ENCODE data around the gene MARK3. TPM values are rescaled to one million over a fixed set of nuclear protein-coding genes. Genes with fewer than 3 reads are reported as not detected.
A peak's percentile ranks its signal among the peaks of the same experiment; 100 is the strongest.
"Not testable (repeated sequence)": the region's sequence is repeated elsewhere in the genome, so short reads cannot be mapped to it uniquely, and the experiment has no call there.

MARK3 gene
- total RNA-seq, 2 experiments from 2014 or later: 68.4 to 69.2 TPM

- H3K9me3 Mint-ChIP-seq: no peaks in the 10 kb centered on the region
- intact Hi-C loops (cut with micrococcal nuclease): no loop called here
- peaks cover 2% of the 10 kb centered on the region for H3K4me1 Mint-ChIP-seq (ENCODE audit: low read depth)
- no peaks in the 10 kb centered on the region for H3K36me3 Mint-ChIP-seq (ENCODE audit: low read depth)
- no peak for DNase-seq
- ChIA-PET POLR2A (interaction anchor here (0.6 to 3.9 kb wide), 2 partner anchors 11 to 57 kb away, joined by 3 to 29 read pairs; no protein-coding TSS in a partner anchor), CTCF (interaction anchor here (0.6 to 2.6 kb wide), 8 partner anchors 8 to 101 kb away, joined by 3 to 13 read pairs (median 4); no protein-coding TSS in a partner anchor)
- no peak overlapping the region for H3K27ac Mint-ChIP-seq
- peaks cover 4% of the 10 kb centered on the region for H3K27me3 Mint-ChIP-seq
- H3K4me3 Mint-ChIP-seq: no peak overlapping the region
- ATAC-seq: no peak
- TF ChIP-seq CTCF (IDR thresholded peaks at IDR 0.05): no peak
These were observed 31.1 kb upstream of the MARK3 start for GRCh38 chr14:103354141-103354540.

DNA sequence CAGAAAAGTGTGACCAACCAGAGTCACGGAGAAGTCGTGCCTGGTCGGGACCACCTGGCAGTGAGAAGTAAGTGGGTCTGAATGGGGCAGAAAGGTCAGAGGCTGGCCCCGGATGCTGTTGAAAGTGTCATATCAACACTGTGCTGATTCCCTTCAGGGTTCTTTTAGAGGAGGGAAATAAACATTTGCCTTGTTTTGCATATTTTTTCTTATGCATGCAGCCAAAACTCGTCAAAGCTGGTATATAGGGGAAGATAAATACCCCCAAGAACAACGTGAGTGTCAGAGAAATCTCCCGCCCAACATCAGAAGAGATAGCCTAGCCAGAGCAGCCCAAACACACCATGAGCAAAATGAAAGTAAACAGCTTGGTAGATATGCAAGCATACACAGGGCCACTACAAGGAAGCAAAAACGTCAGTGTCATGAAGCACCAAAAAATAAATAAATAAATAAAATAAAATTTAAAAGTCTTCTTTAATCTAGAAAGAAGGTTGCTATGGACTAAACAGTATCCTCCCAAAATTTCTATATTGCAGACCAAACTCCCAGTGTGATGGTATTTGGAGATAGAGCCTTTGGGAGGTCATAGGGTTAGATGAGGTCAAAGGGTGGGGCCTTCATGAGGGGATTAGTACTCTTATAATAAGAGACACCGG is 29.1 kb upstream of the MARK3 start:
- POLR2A ChIA-PET: interaction anchor here (3.9 kb wide), 1 partner anchor 13 kb away, joined by 29 read pairs; no protein-coding TSS in a partner anchor
- H3K4me1 Mint-ChIP-seq (ENCODE audit: low read depth): peaks cover 2% of the 10 kb centered on the region

GRCh38 chr14:103357552-103357951 is 27.7 kb upstream of the MARK3 start:
- H3K4me3 Mint-ChIP-seq; H3K27ac Mint-ChIP-seq; H3K36me3 Mint-ChIP-seq (ENCODE audit: low read depth); H3K27me3 Mint-ChIP-seq; H3K4me1 Mint-ChIP-seq (ENCODE audit: low read depth); ATAC-seq; intact Hi-C loops (cut with micrococcal nuclease); H3K9me3 Mint-ChIP-seq; DNase-seq: not testable (repeated sequence)
- ChIA-PET CTCF (interaction anchor here (1.5 kb wide), 1 partner anchor 33 kb away, joined by 5 read pairs; no protein-coding TSS in a partner anchor), POLR2A (interaction anchor here (1.0 to 1.1 kb wide), 2 partner anchors 14 to 17 kb away, joined by 3 to 4 read pairs; no protein-coding TSS in a partner anchor)

More for the DNA sequence above, 29.1 kb upstream of the MARK3 start:
- Mint-ChIP-seq H3K4me3 (no peak overlapping the region), H3K36me3 (ENCODE audit: low read depth) (no peaks in the 10 kb centered on the region), H3K9me3 (no peaks in the 10 kb centered on the region), H3K27me3 (peaks cover 7% of the 10 kb centered on the region), H3K27ac (no peak overlapping the region)
- intact Hi-C loops (cut with micrococcal nuclease): no loop called here
- ATAC-seq (no peak), DNase-seq (no peak)
- CTCF ChIA-PET: interaction anchor here (1.8 to 2.6 kb wide), 2 partner anchors 35 to 104 kb away, joined by 7 to 13 read pairs; no protein-coding TSS in a partner anchor
- no peak for TF ChIP-seq CTCF (IDR thresholded peaks at IDR 0.05)

GRCh38 chr14:103360548-103360947 is 24.7 kb upstream of the MARK3 start:
- intact Hi-C loops (cut with micrococcal nuclease): no loop called here
- peaks cover 4% of the 10 kb centered on the region for H3K27me3 Mint-ChIP-seq
- ChIA-PET POLR2A (interaction anchor here (1.2 kb wide), 1 partner anchor 160 kb away, joined by 3 read pairs; no protein-coding TSS in a partner anchor), CTCF (no interaction called here)
- DNase-seq: no peak
- H3K4me1 Mint-ChIP-seq (ENCODE audit: low read depth): peaks cover 6% of the 10 kb centered on the region
- H3K27ac Mint-ChIP-seq: no peak overlapping the region
- H3K9me3 Mint-ChIP-seq: peaks cover 18% of the 10 kb centered on the region
- TF ChIP-seq CTCF (IDR thresholded peaks at IDR 0.05): no peak
- H3K36me3 Mint-ChIP-seq (ENCODE audit: low read depth): peaks cover 11% of the 10 kb centered on the region
- ATAC-seq: no peak
- H3K4me3 Mint-ChIP-seq: no peak overlapping the region

- DNase-seq (peak; percentile 55), ATAC-seq (peak; percentile 72)
- TF ChIP-seq CTCF (IDR thresholded peaks at IDR 0.05): no peak
- no peak overlapping the region for H3K4me3 Mint-ChIP-seq
- POLR2A ChIA-PET: interaction anchor here (1.0 to 1.3 kb wide), 4 partner anchors 16 to 159 kb away, joined by 3 to 8 read pairs (median 4); partner anchors contain the start of gene EIF5
- intact Hi-C loops (cut with micrococcal nuclease): no loop called here
- peaks cover 2% of the 10 kb centered on the region for H3K27me3 Mint-ChIP-seq
- peak overlapping the region; percentile 71 for H3K27ac Mint-ChIP-seq
- H3K36me3 Mint-ChIP-seq (ENCODE audit: low read depth): peaks cover 11% of the 10 kb centered on the region
- H3K4me1 Mint-ChIP-seq (ENCODE audit: low read depth): peaks cover 4% of the 10 kb centered on the region
- peaks cover 18% of the 10 kb centered on the region for H3K9me3 Mint-ChIP-seq
- CTCF ChIA-PET: interaction anchor here (1.3 to 1.6 kb wide), 2 partner anchors 19 to 29 kb away, joined by 4 to 5 read pairs; no protein-coding TSS in a partner anchor
These were observed 23.3 kb upstream of the MARK3 start for GRCh38 chr14:103361867-103362266.
